Fibroblast of mammary gland (primary cell): ENCODE measurements around the gene NHLH1.
A peak's percentile ranks its signal among the peaks of the same experiment; 100 is the strongest.

Experiments used
- DNase-seq: peaks from one replicate; pipeline ENCODE4 v3.0.0-alpha.2; 2010; ENCODE audit warnings: low read depth
- H3K4me3 ChIP-seq: 2 replicates; pipeline ENCODE4 v1.5.1; 2011; ENCODE audit warnings: low read depth, mild to moderate bottlenecking, low read length, moderate library complexity; ENCODE audit not compliant: control insufficient read depth
- CTCF ChIP-seq: conservative IDR thresholded peaks from 2 replicates; pipeline ENCODE4 v1.5.1; 2011; ENCODE audit warnings: low read depth, low read length, inconsistent platforms; ENCODE audit not compliant: control insufficient read depth, insufficient read depth

NHLH1 gene

GRCh38 chr1:160402001-160402795 is 35.3 kb downstream of the NHLH1 start:
- no peak for DNase-seq
- TF ChIP-seq CTCF: no peak
- no peak overlapping the region for H3K4me3 ChIP-seq

GRCh38 chr1:160403244-160403643 is 36.4 kb downstream of the NHLH1 start:
- no peak overlapping the region for H3K4me3 ChIP-seq
- no peak for TF ChIP-seq CTCF
- no peak for DNase-seq

- DNase-seq: no peak
- no peak for TF ChIP-seq CTCF
These were observed 37.2 kb downstream of the NHLH1 start for GRCh38 chr1:160404094-160404493.

GRCh38 chr1:160405331-160405877 is 38.5 kb downstream of the NHLH1 start:
- no peak for DNase-seq
- no peak for TF ChIP-seq CTCF
- H3K4me3 ChIP-seq: no peak overlapping the region

More at GRCh38 chr1:160404094-160404493, 37.2 kb downstream of the NHLH1 start:
- no peak overlapping the region for H3K4me3 ChIP-seq

GRCh38 chr1:160406131-160406968 is 39.5 kb downstream of the NHLH1 start:
- no peak for TF ChIP-seq CTCF
- no peak overlapping the region for H3K4me3 ChIP-seq
- no peak for DNase-seq

- DNase-seq: peak; percentile 4
- no peak overlapping the region for H3K4me3 ChIP-seq
- TF ChIP-seq CTCF: no peak
These were observed 41.2 kb downstream of the NHLH1 start for GRCh38 chr1:160407839-160408801.
